Activated CD8-positive, alpha-beta memory T cell treated with anti-CD3 and anti-CD28 coated beads, Interleukin-2, amount 50 U/mL, for 24 hours (primary cell): ENCODE results near the gene DNAH3.
"Not testable (repeated sequence)": the region's sequence is repeated elsewhere in the genome, so short reads cannot be mapped to it uniquely, and the experiment has no call there.

ENCODE experiments used
- DNase-seq: peaks from one replicate; pipeline ENCODE4 v3.0.0-alpha.2; 2020; ENCODE audit errors: extremely low read depth

DNAH3 gene, protein sequence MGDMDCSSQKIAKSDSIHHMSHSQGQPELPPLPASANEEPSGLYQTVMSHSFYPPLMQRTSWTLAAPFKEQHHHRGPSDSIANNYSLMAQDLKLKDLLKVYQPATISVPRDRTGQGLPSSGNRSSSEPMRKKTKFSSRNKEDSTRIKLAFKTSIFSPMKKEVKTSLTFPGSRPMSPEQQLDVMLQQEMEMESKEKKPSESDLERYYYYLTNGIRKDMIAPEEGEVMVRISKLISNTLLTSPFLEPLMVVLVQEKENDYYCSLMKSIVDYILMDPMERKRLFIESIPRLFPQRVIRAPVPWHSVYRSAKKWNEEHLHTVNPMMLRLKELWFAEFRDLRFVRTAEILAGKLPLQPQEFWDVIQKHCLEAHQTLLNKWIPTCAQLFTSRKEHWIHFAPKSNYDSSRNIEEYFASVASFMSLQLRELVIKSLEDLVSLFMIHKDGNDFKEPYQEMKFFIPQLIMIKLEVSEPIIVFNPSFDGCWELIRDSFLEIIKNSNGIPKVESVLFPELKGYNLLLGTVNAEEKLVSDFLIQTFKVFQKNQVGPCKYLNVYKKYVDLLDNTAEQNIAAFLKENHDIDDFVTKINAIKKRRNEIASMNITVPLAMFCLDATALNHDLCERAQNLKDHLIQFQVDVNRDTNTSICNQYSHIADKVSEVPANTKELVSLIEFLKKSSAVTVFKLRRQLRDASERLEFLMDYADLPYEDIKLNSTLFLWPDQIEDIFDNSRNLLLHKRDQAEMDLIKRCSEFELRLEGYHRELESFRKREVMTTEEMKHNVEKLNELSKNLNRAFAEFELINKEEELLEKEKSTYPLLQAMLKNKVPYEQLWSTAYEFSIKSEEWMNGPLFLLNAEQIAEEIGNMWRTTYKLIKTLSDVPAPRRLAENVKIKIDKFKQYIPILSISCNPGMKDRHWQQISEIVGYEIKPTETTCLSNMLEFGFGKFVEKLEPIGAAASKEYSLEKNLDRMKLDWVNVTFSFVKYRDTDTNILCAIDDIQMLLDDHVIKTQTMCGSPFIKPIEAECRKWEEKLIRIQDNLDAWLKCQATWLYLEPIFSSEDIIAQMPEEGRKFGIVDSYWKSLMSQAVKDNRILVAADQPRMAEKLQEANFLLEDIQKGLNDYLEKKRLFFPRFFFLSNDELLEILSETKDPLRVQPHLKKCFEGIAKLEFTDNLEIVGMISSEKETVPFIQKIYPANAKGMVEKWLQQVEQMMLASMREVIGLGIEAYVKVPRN (N-terminal part only)

DNA sequence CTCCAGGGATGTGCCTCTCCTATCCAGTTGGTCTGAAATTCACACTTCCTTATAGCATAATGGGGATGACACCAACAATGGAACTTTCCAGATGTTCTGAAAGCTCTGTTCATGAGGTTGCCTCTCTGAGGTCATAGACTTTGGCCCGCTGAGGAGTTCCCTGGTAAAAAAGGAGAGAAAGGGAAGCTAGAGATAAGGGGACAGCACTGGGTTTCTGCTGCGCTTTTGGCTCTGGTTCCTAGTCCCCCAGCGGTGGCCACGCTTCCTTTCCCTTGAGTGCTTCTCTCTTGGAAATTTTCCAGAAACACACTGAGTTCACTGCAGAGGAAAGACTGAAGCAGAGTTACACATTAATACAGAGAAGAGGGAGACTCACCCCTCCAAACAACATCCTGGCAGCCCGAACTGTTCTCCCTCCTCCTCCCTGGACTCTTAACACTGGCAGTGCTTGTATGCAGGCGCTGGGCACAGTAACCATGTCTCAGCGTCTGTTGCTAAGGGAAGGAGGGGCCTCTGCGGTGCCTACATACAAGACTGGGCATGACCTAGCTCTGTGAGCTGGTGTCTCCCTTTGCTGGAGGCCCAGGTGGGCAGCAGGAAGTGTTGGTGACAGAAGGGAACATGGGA is at the start of gene DNAH3:
DNAH3 (minus strand) TSS at position 472 of the 627 bp plus-strand sequence. CDS start 527 bp downstream, outside the sequence.
- no peak for DNase-seq

DNA sequence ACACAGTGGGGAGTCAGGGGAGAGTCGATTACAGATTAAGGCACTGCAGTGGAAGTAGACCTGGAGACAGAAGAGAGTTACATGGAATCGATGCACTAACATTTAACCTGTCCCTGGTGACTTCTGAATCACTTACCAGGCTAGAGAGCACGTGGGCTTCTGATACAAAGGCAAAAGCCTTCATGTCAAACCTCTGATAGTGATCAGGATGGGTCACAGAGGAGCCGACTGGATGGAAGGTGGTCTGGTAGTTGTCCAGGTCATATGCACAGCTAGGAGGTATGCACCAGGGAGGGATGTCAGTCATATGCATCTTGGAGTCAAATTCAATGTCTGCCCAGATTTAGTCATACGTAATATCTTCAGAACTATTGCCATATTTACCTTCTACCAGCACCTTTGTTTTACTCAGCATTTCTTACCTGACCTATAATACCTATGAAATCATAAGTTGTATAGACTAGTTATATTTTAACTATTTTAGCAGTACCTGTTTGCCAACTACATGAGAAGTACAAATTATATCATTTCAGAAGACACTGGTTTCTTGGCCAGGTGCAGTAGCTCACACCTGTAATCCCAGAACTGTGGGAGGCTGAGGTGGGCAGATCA is 49.1 kb upstream of the DNAH3 start:
- DNase-seq = no peak

DNA sequence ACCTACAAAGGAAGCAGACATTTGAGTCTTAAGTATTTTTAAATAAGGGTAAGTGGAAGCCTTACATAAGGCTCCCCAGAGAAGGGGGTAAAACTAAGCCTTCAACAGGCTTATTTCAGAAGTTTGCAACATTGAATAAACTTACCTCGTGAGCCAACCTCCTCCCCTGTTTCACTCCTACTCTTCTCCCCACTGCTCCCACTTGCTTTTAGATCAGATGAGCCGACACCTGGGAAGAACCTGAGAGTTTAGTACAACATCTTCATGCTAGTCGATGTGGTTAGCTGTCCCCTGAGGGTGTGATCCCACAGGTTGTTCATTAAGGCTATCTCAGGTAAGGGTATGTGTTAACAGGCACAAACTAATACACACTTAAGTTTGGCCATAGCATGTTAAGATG is 47.0 kb upstream of the DNAH3 start:
- DNase-seq = no peak

DNA sequence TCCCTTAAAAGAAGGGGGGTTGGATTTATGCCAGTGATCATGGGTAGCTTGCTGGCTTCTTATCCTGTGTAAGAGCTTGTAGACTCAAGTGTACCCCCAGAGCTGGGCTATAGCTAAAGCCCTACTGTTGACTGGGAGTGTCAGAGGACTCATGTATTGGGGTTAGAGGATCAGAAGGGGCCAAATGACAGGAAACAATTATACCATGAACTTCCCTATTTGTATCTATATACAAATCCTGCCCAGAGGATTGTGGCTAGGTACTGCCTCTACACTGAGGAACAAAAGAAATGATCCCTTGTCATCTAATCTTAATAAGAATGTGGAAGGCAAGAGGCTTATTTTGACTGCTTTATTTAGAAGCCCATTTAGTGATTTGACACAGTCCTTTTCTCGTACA is 46.5 kb upstream of the DNAH3 start:
- no peak for DNase-seq

DNA sequence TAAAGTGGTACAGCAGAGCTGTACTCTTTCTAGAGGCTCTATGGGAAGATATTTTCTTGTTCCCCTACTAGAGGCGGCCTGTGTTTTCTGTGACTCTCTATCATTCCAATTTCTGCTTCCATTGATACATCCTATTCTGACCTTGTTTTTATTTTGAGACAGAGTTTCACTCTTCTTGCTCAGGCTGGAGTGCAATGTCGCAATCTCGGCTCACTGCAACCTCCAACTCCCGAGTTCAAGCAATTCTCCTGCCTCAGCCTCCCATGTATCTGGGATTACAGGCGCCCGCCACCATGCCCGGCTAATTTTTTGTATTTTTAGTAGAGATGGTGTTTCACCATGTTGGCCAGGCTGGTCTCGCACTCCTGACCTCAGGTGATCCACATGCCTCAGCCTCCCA is 44.7 kb upstream of the DNAH3 start:
- DNase-seq = not testable (repeated sequence)

DNA sequence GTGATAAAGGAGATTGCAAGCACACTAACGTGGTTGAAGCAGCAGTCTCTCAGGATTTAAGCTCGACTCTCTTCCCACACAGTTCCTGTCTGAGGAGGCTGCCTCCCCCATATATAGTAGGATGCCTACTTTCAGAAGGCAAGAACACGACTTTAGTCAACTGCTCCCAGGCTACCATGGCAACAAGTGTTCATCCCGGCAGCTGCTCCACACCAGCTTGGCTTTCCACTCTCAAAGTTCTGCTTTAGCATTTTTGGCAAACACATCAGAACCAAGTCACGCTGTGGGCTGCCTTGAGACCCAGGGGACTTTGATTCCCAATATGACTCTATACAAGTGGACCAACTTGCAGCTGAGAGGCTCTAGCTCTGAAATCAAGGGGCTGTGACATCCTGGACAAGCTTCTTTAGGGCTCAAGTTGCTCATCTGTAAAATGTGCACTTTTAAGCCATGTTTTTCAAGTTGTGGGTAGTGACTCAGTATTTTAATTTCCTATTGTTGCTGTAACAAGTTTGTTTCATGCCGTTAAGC is 44.2 kb upstream of the DNAH3 start:
- no peak for DNase-seq

DNA sequence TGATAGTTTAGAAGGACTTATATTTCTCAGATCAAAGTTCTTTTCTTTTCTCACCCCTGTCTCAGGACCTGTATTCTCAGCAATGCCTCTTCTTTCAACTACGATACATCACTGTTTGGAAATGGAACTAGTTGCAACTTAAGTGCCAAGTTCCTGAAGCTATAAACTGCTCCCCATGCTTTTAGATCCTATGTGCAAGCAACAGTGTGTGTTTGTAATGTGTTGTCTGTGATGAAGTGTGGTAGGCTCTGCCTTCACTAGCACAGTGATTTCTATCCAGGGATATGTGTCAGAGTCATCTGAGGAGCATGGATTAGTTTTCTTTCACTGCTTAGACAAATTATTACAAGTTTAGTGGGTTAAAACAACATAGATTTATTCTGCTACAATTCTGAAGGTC is 42.3 kb upstream of the DNAH3 start:
- DNase-seq = no peak

DNA sequence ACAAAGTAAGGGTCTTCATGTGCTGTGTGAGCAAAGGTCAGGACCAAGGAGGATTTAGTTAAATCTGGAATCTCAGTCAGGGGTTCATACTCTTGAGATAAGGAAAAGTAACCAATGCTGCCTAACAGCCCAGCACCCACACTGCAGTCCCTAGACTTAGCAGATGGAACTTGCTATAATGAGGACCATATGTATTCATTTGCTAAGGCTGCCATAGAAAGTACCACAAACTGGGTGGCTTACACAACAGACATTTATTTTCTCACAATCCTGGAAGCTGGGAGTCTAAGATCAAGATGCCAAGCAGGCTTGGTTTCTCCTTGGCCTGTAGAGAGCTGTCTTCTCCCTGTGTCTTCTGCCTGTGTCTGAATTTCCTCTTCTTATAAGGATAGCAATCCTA is 40.0 kb upstream of the DNAH3 start:
- no peak for DNase-seq

DNA sequence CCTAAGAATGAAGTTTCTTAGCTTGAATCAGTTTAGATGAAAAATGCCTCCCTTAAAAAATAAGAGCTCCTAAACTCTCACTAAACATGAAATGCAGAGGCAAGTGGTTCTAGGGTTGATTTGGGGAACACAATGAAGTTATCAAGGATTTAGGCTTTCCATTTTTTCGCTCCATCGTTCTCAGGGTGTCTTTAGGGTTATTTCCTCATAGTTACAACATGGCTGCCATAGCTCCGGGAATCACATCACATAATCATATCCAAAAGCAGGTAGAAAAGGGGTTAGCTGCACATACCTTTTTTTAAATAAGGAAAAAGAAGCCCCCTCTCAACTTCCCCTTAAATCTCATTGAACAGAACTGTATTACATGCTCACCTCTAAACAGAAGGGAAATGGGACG is 39.4 kb upstream of the DNAH3 start:
- DNase-seq = no peak

DNA sequence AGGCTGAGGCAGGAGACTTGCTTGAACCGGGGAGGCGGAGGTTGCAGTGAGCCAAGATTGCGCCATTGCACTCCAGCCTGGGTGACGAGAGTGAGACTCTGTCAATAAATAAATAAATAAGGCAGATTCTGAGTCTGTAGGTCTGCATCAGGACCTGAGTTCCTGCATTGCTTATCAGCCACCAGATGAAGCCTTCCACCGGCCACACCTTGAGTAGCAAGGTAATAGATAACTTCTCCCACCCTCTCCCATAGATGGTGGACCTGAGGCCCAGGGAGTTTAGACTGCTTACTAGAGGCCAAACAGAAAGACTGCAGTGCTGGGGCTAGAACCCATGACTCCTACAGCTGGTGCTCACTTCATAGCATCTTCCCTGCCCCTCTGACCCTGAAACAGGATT is 38.7 kb upstream of the DNAH3 start:
- DNase-seq = no peak

DNA sequence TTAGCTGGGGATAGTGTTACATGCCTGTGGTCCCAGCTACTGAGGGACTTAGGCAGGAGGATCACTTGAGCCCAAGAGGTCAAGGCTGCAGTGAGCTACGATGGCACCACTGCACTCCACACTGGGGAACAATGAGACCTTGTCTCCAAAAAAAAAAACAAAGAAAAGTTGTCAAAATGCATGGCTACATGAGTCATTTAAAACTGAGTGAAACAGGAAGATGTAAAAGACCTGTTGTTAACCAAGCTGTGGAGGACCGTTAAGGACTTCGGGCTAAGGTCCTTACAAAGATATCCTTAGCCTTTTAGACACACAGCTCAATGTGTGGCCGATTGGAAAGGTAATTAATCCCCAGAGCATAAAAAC is 35.7 kb upstream of the DNAH3 start:
- DNase-seq = no peak

DNA sequence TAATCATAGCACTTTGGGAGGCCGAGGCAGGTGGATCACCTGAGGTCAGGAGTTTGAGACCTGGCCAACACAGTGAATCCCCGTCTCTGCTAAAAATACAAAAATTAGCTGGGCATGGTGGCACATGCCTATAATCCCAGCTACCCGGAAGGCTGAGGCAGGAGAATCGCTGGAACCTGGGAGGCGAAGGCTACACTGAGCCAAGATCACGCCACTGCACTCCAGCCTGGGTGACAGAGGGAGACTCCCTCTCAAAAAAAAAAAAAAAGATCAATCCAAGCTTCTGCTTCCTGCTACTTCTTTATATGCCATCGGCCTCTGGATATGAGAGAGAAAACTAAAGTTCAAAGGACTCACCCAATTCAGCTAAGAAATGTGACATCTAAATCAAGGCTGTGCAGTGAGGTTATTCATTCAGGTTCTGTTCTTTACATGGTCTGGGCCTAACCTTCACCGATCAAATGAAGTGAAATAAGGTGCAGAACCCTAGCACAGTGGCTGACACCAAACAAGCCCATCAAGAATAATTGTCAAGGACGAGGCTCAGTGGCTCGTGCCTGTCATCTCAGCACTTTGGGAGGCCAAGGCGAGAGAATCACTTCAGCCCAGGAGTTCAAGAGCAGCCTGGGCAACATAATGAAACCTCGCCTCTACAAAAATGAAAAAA is 35.1 kb upstream of the DNAH3 start:
- no peak for DNase-seq

DNA sequence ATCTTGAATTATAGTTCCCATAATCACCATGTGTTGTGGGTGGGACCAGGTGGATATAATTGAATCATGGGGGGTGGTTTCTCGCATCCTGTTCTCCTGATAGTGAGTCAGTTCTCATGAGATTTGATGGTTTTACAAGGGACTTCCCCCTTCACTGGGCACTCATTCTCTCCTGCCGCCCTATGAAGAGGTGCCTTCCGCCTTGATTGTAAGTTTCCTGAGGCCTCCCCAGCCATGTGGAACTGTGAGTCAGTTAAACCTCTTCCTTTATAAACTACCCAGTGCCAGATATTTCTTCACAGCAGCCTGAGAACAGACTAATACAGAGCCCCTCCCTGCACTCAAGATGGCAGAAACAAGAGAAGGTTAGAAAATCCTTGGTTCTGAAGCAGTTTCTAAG is 34.2 kb upstream of the DNAH3 start:
- DNase-seq = no peak

DNA sequence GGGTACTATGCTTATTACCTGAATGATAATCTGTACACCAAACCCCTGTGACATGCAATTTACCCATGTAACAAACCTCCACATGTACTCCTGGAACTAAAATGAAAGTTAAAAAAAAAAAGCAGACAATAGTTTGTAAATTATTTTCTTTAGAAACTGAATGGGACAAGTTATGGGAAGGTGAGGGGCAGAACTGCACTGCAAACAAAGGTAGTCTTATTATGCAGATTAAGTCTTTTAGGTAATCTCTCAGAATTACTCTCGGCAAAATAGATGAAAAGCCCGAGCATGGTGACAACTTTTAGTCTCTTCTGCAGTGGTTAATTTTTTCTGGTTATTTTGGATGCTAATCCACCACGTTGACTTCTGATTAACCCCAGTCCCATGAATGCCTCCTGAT is 33.3 kb upstream of the DNAH3 start:
- DNase-seq = no peak

DNA sequence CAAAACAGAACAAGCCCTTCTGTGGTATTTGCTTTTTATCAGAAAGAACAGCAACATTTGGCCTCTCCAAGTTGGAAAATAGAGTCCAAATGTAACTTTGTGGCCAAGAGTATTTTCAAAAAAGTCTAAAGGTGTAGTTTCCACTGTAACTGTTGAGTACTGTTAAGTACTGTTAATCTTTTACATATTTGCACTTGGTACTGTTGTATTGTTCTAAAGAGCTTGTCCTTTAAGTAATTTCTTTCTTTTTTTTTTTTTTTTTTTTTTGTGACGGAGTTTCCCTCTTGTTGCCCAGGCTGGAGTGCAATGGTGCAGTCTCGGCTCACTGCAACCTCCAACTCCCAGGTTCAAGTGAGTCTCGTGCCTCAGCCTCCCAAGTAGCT is 29.3 kb upstream of the DNAH3 start:
- no peak for DNase-seq

DNA sequence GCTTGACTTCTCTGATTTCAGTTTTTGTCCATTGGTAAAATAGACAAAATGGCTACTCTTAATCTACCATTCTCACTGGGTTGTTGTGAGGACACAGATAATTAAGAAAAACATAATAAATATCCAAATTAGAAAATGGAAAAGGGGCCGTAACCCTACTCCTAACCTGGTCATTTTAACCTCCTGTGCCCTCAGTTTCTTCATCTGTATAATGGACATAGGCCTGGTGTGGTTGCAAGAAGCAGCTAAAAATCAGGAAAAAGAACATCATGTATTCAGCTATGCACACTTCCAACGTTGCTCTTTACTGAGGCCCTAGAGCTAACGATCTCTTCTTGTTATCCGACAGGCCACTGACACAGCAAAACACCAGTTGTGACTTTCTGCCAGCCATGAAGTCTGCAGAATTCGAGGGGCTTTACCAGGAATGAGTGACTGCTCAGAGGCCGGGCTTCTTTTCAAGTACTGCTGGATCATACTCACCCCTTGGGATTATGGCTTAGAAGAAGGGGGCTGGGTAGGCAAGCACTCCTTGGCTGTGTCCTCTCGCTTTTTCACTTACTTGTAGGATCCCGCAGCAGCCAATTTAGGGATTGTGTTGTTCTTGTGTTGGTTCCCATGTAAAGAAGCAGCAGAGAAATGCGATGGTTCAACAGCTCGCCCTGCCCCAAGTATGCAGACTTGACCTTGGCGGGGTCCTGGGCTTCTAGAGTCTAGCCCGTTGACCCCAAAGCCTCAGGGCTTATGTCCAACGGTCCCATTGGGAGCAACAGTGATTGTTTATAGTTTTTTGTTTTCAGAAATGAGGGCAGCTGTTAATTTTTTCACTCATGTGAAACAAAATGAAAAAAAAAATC is 28.7 kb upstream of the DNAH3 start:
- DNase-seq = no peak

DNA sequence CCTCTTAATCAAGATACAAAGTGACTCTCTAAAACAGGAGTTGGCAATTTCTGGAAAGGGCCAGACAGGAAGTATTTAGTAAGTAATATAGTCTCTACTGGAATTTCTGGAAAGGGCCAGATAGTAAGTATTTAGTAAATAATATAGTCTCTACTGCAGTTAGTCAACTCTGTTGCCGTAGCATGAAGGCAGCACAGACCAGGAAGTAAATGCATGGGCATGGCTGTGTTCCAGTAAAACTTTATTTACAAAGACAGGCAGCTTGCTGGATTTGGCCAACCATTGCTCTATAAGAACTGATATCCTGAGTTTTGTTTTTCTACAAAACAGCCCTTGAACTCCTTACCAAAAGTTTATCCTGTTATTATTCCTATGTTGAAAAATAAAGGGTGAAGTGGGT is 24.8 kb upstream of the DNAH3 start:
- DNase-seq = no peak

DNA sequence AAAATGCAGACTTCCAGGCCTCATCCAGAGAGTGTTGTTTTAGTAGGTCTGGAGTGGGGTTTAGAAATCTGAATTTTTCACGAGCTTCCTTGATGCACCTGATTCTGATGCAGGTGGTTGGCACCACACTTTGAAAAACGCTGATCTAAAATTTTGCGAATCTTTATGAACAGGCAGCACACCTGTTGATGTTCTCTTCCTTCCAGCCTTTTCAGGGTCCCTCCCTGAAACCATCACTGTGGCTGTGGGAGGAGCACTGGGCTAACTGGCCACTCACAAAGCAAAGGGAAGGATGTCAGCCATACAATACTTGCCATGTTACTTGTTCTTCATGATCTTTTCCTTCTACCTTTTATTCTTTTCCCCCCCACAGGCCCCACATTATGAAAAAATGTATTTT is 22.0 kb upstream of the DNAH3 start:
- no peak for DNase-seq

DNA sequence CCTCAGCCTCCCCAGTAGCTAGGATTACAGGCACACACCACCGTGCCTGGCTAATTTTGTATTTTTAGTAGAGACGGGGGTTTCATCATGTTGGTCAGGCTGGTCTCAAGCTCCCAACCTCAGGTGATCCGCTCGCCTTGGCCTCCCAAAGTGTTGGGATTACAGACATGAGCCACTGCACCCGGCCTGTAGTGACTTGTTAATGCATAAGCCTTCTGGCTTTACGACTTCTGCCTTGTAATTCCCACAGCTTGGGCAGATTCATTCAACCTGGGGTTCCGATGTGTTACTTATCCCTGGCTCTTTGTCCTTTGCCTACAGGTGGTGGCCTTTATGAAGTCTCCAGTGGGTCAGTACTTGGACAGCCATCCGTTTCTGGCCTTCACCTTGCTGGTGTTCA is 19.5 kb upstream of the DNAH3 start:
- DNase-seq = not testable (repeated sequence)
